Activated naive CD4-positive, alpha-beta T cell treated with anti-CD3 and anti-CD28 coated beads, Interleukin-2, amount 50 U/mL, for 72 hours (primary cell): Measurements from ENCODE around the gene ATF6B. TPM values are rescaled to one million over a fixed set of nuclear protein-coding genes. Genes with fewer than 3 reads are reported as not detected.

Experiments
- total RNA-seq, 2 donors: library from RNA; stranded (reverse); gene quantifications; one replicate each; pipeline ENCODE4 v1.2.3, GENCODE V29; 2022

ATF6B gene
- total RNA-seq, 2 donors from 2014 or later, result 87.5 to 101 TPM

Other genes with a start within 250 kb of the ATF6B start
- gene SLC44A4, start 249.2 kb downstream of the ATF6B start, total RNA-seq, result under 1 TPM in 1 of 2 donors, not detected in 1; 0.29 TPM
- gene EHMT2, start 230.5 kb downstream of the ATF6B start, total RNA-seq, result 10 to 100 TPM; 40.1 to 58.5 TPM
- gene ZBTB12, start 226.2 kb downstream of the ATF6B start, total RNA-seq, result 1 to 10 TPM; 1.3 to 2.4 TPM
- 1 to 10 TPM in 1 of 2 donors, under 1 TPM in 1; 0.53 to 5.2 TPM for gene C2, start 200.5 kb downstream of the ATF6B start, total RNA-seq
- gene CFB, start 182.2 kb downstream of the ATF6B start, total RNA-seq, result 1 to 10 TPM; 1.9 to 3.6 TPM
- 10 to 100 TPM; 69.7 to 70.9 TPM for gene NELFE, start 169.3 kb downstream of the ATF6B start, total RNA-seq
- gene SKIC2, start 169.1 kb downstream of the ATF6B start, total RNA-seq, result 100 to 1,000 TPM in 1 of 2 donors, 10 to 100 TPM in 1; 91.8 to 115 TPM
- 10 to 100 TPM; 16.2 to 18.5 TPM for gene DXO, start 156.1 kb downstream of the ATF6B start, total RNA-seq
- 1 to 10 TPM; 4.1 to 8.1 TPM for gene C4A, start 146.2 kb downstream of the ATF6B start, total RNA-seq
- 1 to 10 TPM; 3.9 to 5.2 TPM for gene C4B, start 113.5 kb downstream of the ATF6B start, total RNA-seq
- under 1 TPM; 0.32 to 0.49 TPM for gene CYP21A2, start 89.8 kb downstream of the ATF6B start, total RNA-seq
- gene TNXB, start 18.9 kb downstream of the ATF6B start, total RNA-seq, result 10 to 100 TPM; 10.1 to 30.4 TPM
- 10 to 100 TPM in 1 of 2 donors, 1 to 10 TPM in 1; 9.3 to 15.8 TPM for gene FKBPL, start 2.0 kb upstream of the ATF6B start, total RNA-seq
- gene PRRT1, start 23.7 kb upstream of the ATF6B start, total RNA-seq, result under 1 TPM; 0.77 to 0.84 TPM
- gene PPT2, start 25.9 kb upstream of the ATF6B start, total RNA-seq, result 10 to 100 TPM; 13.6 to 18.7 TPM
- 10 to 100 TPM; 13.4 to 14.5 TPM for gene EGFL8, start 36.3 kb upstream of the ATF6B start, total RNA-seq
- 10 to 100 TPM; 33.2 to 35.0 TPM for gene AGPAT1, start 47.8 kb upstream of the ATF6B start, total RNA-seq
- gene RNF5, start 50.2 kb upstream of the ATF6B start, total RNA-seq, result 10 to 100 TPM; 62.6 to 86.2 TPM
- gene AGER, start 56.0 kb upstream of the ATF6B start, total RNA-seq, result 10 to 100 TPM; 21.6 to 26.3 TPM
- 10 to 100 TPM; 65.4 to 88.7 TPM for gene PBX2, start 62.0 kb upstream of the ATF6B start, total RNA-seq
- gene GPSM3, start 64.4 kb upstream of the ATF6B start, total RNA-seq, result 100 to 1,000 TPM in 1 of 2 donors, 10 to 100 TPM in 1; 84.9 to 151 TPM
- gene NOTCH4, start 95.8 kb upstream of the ATF6B start, total RNA-seq, result under 1 TPM; 0.64 to 0.70 TPM
- not detected for gene TSBP1, start 243.7 kb upstream of the ATF6B start, total RNA-seq